LNCaP clone FGC (cell line): ENCODE results near the gene CLIC4.
"Not testable (repeated sequence)": the region's sequence is repeated elsewhere in the genome, so short reads cannot be mapped to it uniquely, and the experiment has no call there.

Source experiments
- DNase-seq: peaks from one replicate; pipeline ENCODE4 v3.0.0-alpha.2; 2011; ENCODE audit warnings: low read depth
- H3K4me3 ChIP-seq: 2 replicates; pipeline ENCODE4 v1.5.1; 2011; ENCODE audit warnings: mild to moderate bottlenecking, low read depth, low read length, control low read depth
- CTCF ChIP-seq: IDR thresholded peaks from 2 replicates; pipeline ENCODE4 v1.5.1; 2012; ENCODE audit warnings: mild to moderate bottlenecking; ENCODE audit not compliant: control insufficient read depth, insufficient read depth; ENCODE audit errors: extremely low read depth

The CLIC4 gene

GRCh38 chr1:24754229-24754628, 9.0 kb downstream of the CLIC4 start:
- DNase-seq, result no peak
- H3K4me3 ChIP-seq, result no peak overlapping the region
- no peak for TF ChIP-seq CTCF

GRCh38 chr1:24755323-24755722, 10.1 kb downstream of the CLIC4 start:
- not testable (repeated sequence) for H3K4me3 ChIP-seq, DNase-seq

- no peak for TF ChIP-seq CTCF
- DNase-seq, result no peak
- H3K4me3 ChIP-seq, result no peak overlapping the region
Observed at GRCh38 chr1:24756395-24756794, 11.1 kb downstream of the CLIC4 start.

GRCh38 chr1:24759492-24759891, 14.2 kb downstream of the CLIC4 start:
- no peak for DNase-seq
- TF ChIP-seq CTCF, result no peak
- no peak overlapping the region for H3K4me3 ChIP-seq

- H3K4me3 ChIP-seq, result no peak overlapping the region
- DNase-seq, result no peak
- no peak for TF ChIP-seq CTCF
Observed at GRCh38 chr1:24761582-24761981, 16.3 kb downstream of the CLIC4 start.

- no peak overlapping the region for H3K4me3 ChIP-seq
- no peak for DNase-seq
- no peak for TF ChIP-seq CTCF
Observed at GRCh38 chr1:24762133-24762676, 17.0 kb downstream of the CLIC4 start.

GRCh38 chr1:24763671-24764070, 18.4 kb downstream of the CLIC4 start:
- no peak overlapping the region for H3K4me3 ChIP-seq
- TF ChIP-seq CTCF, result no peak
- DNase-seq, result no peak

GRCh38 chr1:24764439-24764838, 19.2 kb downstream of the CLIC4 start:
- H3K4me3 ChIP-seq, result no peak overlapping the region
- no peak for TF ChIP-seq CTCF
- DNase-seq, result no peak
